GM13976 (cell line): ENCODE results near the gene CASZ1.

ENCODE experiments used
- DNase-seq: peaks from one replicate; pipeline ENCODE4 v3.0.0; 2012; ENCODE audit warnings: low spot score
- in situ Hi-C: fragments of 300-500 bp; cut with MboI; formaldehyde crosslinking; loops from one replicate; pipeline ENCODE4 v1.12.0; 2022; ENCODE audit warnings: low sequenced_read_pairs, mixed read lengths, inconsistent platforms; ENCODE audit not compliant: unreplicated experiment
- TF ChIP-seq, protein P1 (sequence below): IDR thresholded peaks from 2 replicates; pipeline ENCODE4 v1.5.1; 2012; ENCODE audit warnings: borderline replicate concordance, mild to moderate bottlenecking; ENCODE audit not compliant: insufficient read depth; ENCODE audit errors: extremely low read depth, missing control alignments, control extremely low read depth

Gene CASZ1

DNA sequence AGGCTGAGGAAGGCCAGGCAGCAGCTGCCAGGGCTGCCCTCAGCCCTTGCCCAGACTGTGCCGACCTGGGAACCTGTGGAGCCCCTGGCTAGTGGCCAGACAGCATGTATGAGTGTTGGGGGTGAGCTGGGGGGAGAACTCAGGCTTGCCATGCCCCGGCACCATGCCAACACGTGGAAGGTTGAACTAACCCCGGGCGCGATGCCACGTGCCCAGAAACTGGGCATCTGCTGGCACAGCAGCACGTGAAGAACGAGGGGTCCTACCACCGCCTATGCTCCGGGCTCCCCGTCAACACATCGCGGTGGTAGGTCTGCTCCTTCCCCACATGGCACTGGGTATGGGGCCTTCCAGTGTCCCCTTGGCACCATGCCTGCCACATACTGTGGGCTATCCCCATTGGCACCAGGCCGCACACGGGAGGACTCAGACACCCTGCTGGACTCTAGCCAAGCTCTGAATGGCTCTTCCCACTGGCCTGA lies 68.7 kb downstream of the CASZ1 start:
- TF ChIP-seq, protein P1, sequence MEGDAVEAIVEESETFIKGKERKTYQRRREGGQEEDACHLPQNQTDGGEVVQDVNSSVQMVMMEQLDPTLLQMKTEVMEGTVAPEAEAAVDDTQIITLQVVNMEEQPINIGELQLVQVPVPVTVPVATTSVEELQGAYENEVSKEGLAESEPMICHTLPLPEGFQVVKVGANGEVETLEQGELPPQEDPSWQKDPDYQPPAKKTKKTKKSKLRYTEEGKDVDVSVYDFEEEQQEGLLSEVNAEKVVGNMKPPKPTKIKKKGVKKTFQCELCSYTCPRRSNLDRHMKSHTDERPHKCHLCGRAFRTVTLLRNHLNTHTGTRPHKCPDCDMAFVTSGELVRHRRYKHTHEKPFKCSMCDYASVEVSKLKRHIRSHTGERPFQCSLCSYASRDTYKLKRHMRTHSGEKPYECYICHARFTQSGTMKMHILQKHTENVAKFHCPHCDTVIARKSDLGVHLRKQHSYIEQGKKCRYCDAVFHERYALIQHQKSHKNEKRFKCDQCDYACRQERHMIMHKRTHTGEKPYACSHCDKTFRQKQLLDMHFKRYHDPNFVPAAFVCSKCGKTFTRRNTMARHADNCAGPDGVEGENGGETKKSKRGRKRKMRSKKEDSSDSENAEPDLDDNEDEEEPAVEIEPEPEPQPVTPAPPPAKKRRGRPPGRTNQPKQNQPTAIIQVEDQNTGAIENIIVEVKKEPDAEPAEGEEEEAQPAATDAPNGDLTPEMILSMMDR, result no peak
- in situ Hi-C loops, result no loop called here
- no peak for DNase-seq

DNA sequence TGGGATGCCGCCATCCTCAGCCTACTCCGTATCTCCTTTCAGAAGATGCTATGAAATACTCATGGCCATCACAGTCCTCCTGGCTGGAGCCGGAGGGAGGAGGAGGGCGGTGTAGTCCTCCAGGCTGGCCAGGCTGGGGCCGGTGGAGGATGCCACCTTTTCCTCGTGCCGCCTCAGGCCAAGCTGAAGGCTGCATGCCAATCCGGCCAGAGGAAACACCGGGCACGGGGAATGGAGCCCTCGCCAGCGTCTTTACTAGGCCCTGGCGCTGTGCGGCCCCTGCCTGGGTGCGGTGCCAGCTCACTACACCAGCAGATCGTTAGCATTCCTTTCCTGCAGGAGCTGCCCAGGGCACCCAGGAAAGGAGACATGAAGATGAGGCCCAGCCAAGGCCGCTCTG lies 70.1 kb downstream of the CASZ1 start:
- TF ChIP-seq, protein P1, result no peak
- DNase-seq, result no peak
- in situ Hi-C loops, result no loop called here

DNA sequence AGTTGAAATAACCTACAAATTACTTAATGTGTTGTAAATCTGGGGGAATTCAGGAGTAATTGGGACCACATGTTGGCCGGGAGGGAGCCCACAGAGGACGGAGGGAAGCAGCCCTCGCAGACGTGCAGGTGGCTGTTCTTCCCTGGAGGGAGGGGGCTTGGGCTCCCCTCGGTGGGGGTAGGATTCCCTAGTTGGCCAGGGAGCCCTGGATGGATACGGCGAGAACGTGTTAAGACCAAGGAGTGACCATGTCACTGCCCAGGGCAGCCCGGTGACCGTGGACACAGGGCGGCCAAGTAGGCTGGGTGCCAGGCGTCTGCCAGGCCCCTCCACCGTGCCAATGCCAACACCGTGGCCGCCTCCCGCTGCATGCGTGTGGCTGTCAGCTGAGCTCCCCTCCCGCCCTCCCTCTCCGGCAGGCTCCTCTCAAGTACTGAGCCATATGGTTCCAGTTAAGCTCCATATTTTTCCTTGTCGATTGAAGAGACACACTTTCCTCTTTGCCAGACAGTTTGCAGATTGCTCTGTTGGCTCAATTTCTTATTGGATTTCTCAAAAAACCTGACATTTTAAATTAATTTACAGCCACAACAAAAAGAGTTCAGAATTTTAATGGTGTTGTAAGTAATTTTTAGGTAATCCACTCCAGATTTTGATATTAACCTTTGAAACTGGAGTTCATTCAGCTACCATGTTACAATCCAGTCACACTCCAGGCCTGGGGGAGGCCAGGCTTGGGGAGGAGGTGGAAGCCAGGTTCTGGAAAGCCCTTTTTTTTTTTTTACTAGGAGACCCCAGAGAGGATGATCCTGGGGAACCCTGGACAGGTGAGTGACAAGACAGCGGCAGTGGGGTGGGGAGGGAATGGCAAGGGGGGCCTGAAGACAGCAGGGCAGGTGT lies 71.2 kb downstream of the CASZ1 start:
- TF ChIP-seq, protein P1, result no peak

DNA sequence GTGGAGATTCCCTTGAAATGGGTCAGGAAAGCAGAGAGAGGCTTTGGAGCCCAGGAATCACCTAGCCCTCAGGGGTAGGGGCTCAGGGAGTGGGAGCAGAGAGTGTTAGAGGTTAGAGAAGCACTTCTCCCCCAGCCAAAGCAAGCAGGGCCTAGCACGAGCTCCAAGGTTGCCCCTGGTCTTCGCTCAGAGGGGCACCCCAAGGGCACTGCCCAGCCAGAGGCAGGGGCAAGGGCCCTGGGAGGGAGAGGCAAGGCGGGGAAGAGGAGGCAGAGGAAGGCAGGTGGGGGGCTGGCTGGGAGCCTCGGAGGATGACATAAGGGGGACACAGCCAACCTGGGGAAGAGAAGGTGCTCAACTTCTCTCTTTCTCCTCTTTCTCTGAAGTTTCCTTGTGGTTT lies 71.9 kb downstream of the CASZ1 start:
- TF ChIP-seq, protein P1, result no peak
- in situ Hi-C loops, result no loop called here
- no peak for DNase-seq

More for the DNA sequence above, 71.2 kb downstream of the CASZ1 start:
- no peak for DNase-seq
- in situ Hi-C loops, result no loop called here

DNA sequence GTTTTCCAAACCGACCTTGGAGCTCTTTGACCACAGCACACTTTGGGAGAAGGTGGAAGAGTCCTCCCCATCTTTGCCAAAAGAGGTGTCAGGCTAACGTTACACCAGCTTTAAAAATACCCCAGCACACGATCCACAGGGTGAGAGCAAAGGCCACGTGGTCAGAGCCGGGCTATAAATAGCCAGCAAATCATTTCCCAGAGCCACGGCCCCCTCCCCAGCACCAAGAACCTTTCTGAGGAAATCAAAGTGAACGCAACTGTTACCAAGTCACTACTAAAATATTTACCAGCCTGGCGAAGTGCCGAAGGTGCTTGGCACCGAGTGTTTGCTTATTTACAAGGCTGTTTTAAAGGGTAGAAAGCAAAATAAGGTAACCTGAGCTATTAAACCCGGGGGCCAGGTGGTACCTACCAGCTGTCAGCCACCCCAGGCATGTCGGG lies 72.4 kb downstream of the CASZ1 start:
- in situ Hi-C loops, result no loop called here
- TF ChIP-seq, protein P1, result no peak
- DNase-seq, result no peak

DNA sequence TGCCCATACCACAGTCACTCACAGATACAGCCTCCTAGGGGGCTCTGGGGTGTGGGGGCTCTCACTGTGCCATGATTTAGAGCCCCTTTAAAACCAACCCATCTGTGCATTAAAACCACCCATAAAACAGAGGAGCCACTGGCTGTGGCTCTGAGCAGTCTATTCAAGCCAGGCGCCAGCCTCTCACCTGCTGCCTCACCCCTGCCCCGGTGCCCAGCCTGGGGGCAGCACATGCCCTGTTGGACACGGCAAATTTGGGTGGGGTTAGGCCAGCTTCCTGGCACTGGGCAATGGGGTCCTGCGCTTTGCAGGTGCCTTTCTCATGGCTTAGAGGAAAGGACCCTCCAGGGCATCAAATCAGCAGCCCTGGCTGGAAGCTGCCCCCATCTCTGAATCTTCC lies 73.1 kb downstream of the CASZ1 start:
- TF ChIP-seq, protein P1, result no peak
- DNase-seq, result no peak
- in situ Hi-C loops, result no loop called here
